ENCODE data around the gene IQCN.

IQCN gene

DNA sequence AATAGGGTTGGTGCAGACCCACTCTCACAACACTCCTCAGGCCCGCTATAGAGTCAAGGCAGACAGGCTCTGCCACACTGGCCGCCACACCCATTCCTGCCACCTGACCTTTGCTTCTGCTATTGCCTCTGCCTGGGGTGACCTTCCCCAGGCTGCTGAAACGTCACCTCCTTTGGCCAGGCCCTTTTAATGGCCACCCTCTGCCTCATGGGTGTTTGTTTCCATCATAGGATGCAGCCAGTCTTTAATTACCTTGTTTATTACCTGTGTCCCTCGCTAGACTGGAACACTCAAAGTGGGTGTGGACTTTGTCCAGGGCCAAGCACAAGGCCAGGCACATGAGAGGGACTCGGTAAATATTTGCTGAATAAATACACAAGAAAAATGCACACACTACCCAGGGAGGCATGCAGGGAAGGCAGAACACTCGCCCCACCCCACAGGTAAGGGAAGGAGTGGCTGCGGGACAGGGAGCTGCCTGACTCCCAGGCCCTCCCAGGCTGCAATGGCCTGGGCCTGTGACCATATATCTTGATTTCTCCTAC is 45.4 kb upstream of the IQCN start (continued):
- TF ChIP-seq, protein P1, sequence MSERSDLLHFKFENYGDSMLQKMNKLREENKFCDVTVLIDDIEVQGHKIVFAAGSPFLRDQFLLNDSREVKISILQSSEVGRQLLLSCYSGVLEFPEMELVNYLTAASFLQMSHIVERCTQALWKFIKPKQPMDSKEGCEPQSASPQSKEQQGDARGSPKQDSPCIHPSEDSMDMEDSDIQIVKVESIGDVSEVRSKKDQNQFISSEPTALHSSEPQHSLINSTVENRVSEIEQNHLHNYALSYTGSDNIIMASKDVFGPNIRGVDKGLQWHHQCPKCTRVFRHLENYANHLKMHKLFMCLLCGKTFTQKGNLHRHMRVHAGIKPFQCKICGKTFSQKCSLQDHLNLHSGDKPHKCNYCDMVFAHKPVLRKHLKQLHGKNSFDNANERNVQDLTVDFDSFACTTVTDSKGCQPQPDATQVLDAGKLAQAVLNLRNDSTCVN (tag by site-specific recombination; optimal IDR thresholded peaks at IDR 0.05) = no peak
- TF ChIP-seq, protein P2, sequence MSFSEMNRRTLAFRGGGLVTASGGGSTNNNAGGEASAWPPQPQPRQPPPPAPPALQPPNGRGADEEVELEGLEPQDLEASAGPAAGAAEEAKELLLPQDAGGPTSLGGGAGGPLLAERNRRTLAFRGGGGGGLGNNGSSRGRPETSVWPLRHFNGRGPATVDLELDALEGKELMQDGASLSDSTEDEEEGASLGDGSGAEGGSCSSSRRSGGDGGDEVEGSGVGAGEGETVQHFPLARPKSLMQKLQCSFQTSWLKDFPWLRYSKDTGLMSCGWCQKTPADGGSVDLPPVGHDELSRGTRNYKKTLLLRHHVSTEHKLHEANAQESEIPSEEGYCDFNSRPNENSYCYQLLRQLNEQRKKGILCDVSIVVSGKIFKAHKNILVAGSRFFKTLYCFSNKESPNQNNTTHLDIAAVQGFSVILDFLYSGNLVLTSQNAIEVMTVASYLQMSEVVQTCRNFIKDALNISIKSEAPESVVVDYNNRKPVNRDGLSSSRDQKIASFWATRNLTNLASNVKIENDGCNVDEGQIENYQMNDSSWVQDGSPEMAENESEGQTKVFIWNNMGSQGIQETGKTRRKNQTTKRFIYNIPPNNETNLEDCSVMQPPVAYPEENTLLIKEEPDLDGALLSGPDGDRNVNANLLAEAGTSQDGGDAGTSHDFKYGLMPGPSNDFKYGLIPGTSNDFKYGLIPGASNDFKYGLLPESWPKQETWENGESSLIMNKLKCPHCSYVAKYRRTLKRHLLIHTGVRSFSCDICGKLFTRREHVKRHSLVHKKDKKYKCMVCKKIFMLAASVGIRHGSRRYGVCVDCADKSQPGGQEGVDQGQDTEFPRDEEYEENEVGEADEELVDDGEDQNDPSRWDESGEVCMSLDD (tag by site-specific recombination; IDR thresholded peaks at IDR 0.05) = no peak
- no peak for TF ChIP-seq ZNF777 (tag by site-specific recombination; IDR thresholded peaks at IDR 0.05; ENCODE audit: borderline replicate concordance)
- peak; percentile 69 for TF ChIP-seq ZNF10 (tag by site-specific recombination; IDR thresholded peaks at IDR 0.05)
- TF ChIP-seq, protein P3, sequence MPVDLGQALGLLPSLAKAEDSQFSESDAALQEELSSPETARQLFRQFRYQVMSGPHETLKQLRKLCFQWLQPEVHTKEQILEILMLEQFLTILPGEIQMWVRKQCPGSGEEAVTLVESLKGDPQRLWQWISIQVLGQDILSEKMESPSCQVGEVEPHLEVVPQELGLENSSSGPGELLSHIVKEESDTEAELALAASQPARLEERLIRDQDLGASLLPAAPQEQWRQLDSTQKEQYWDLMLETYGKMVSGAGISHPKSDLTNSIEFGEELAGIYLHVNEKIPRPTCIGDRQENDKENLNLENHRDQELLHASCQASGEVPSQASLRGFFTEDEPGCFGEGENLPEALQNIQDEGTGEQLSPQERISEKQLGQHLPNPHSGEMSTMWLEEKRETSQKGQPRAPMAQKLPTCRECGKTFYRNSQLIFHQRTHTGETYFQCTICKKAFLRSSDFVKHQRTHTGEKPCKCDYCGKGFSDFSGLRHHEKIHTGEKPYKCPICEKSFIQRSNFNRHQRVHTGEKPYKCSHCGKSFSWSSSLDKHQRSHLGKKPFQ (tag by site-specific recombination; IDR thresholded peaks at IDR 0.05) = no peak
- TF ChIP-seq ZNF623 (tag by site-specific recombination; IDR thresholded peaks at IDR 0.05) = peak; percentile 45
- no peak for TF ChIP-seq ZNF366 (tag by site-specific recombination; conservative IDR thresholded peaks at IDR 0.05)
- no peak for TF ChIP-seq ZNF302 (tag by site-specific recombination; IDR thresholded peaks at IDR 0.05; ENCODE audit: low read depth)
- TF ChIP-seq ZNF169 (tag by site-specific recombination; IDR thresholded peaks at IDR 0.05) = no peak
- no peak for TF ChIP-seq ZNF707 (tag by site-specific recombination; IDR thresholded peaks at IDR 0.05)
- TF ChIP-seq ZNF664 (tag by site-specific recombination; IDR thresholded peaks at IDR 0.05) = no peak
- TF ChIP-seq, protein P4, sequence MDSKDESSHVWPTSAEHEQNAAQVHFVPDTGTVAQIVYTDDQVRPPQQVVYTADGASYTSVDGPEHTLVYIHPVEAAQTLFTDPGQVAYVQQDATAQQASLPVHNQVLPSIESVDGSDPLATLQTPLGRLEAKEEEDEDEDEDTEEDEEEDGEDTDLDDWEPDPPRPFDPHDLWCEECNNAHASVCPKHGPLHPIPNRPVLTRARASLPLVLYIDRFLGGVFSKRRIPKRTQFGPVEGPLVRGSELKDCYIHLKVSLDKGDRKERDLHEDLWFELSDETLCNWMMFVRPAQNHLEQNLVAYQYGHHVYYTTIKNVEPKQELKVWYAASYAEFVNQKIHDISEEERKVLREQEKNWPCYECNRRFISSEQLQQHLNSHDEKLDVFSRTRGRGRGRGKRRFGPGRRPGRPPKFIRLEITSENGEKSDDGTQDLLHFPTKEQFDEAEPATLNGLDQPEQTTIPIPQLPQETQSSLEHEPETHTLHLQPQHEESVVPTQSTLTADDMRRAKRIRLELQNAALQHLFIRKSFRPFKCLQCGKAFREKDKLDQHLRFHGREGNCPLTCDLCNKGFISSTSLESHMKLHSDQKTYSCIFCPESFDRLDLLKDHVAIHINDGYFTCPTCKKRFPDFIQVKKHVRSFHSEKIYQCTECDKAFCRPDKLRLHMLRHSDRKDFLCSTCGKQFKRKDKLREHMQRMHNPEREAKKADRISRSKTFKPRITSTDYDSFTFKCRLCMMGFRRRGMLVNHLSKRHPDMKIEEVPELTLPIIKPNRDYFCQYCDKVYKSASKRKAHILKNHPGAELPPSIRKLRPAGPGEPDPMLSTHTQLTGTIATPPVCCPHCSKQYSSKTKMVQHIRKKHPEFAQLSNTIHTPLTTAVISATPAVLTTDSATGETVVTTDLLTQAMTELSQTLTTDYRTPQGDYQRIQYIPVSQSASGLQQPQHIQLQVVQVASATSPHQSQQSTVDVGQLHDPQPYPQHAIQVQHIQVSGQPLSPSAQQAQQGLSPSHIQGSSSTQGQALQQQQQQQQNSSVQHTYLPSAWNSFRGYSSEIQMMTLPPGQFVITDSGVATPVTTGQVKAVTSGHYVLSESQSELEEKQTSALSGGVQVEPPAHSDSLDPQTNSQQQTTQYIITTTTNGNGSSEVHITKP (tag by site-specific recombination; IDR thresholded peaks at IDR 0.05) = no peak
- 0 out of 2 replicates have a peak, but pooled peaks have one; percentile 11 for TF ChIP-seq ZNF341 (tag by site-specific recombination; IDR thresholded peaks at IDR 0.05; ENCODE audit: low read depth)
- no peak for TF ChIP-seq ZNF776 (tag by site-specific recombination; IDR thresholded peaks at IDR 0.05; ENCODE audit: borderline replicate concordance)

DNA sequence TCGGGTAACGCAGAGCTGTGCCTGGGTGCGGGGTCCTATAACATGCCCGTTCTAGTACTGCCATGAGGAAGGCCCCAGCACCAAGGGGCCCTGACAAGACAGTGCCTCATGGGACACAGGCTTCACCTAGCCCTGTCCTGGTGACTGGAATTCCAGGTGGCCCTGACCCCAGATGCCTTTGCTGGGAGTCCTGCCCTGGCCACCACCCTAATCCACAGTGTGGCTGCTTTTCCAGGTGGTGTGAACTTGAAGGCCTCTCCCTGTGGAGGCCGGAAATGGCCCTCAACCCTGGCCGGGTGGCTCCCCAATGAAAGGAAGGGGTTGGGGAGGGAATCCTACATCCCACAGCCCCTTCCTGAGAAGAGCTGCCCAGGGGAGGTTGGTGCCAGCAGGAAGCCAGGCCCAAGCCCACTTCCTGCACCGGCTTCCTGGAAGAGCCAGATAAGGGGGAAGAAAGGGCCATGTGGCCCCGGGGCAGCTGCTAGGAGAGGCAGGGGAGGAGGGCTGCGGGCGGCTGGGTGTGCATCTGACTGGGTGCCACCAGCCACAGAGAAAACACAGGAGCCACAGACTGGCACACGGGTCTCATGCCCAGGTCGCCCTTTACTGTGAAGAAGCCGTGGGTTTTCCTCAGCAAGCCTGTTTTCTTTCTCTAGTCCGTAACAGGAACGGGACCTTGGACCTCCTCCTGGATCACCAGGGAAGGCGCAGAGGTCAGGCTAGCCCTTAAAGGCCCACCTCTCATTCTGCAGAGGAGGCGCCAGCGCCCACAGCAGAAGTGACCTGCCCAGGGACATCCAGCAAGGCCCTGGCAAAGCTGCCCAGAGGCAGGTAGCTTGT is 43.9 kb upstream of the IQCN start:
- Histone ChIP-seq H3K9me3 (ENCODE audit: control insufficient read depth, insufficient read depth, low read depth, low read length) (no peaks in the 10 kb centered on the region), H3K4me1 (ENCODE audit: control insufficient read depth, insufficient read depth, low read length) (0 out of 2 replicates have a peak, but pooled peaks cover 4% of the 10 kb centered on the region), H3K27ac (ENCODE audit: extremely low read depth, low read depth, low read length) (no peak overlapping the region), H3K4me3 (ENCODE audit: low read depth, low read length) (no peak overlapping the region), H3K36me3 (ENCODE audit: control insufficient read depth in 2 of 2, insufficient read depth in 1 of 2, low read length in 2 of 2) (peaks cover 4 to 43% of the 10 kb centered on the region in 2 experiments; a peak in 2 of 3 replicates)
- CTCF ChIA-PET = interaction anchor here (0.6 to 7.6 kb wide), 4 partner anchors 10 to 59 kb away, joined by 3 to 114 read pairs (median 7); partner anchors contain the start of gene JUND
- POLR2A ChIA-PET = interaction anchor here (0.7 to 4.5 kb wide), 5 partner anchors 13 to 1013 kb away, joined by 3 to 49 read pairs (median 3); partner anchors contain the start of gene JUND
- peak; percentile 52; the same call in 1 of the 2 replicates for TF ChIP-seq ZNF600 (tag by site-specific recombination; IDR thresholded peaks at IDR 0.05)
- TF ChIP-seq ZNF274 (IDR thresholded peaks at IDR 0.05; ENCODE audit: low read length) = no peak
- no peak for TF ChIP-seq ZNF274 (tag by site-specific recombination; IDR thresholded peaks at IDR 0.05; ENCODE audit: borderline replicate concordance)
- TF ChIP-seq ZNF501 (tag by site-specific recombination; IDR thresholded peaks at IDR 0.05) = no peak
- TF ChIP-seq ZIC2 (tag by site-specific recombination; IDR thresholded peaks at IDR 0.05) = peak; percentile 43
- no peak for TF ChIP-seq ZNF843 (tag by site-specific recombination; IDR thresholded peaks at IDR 0.05)
- TF ChIP-seq, protein P5, sequence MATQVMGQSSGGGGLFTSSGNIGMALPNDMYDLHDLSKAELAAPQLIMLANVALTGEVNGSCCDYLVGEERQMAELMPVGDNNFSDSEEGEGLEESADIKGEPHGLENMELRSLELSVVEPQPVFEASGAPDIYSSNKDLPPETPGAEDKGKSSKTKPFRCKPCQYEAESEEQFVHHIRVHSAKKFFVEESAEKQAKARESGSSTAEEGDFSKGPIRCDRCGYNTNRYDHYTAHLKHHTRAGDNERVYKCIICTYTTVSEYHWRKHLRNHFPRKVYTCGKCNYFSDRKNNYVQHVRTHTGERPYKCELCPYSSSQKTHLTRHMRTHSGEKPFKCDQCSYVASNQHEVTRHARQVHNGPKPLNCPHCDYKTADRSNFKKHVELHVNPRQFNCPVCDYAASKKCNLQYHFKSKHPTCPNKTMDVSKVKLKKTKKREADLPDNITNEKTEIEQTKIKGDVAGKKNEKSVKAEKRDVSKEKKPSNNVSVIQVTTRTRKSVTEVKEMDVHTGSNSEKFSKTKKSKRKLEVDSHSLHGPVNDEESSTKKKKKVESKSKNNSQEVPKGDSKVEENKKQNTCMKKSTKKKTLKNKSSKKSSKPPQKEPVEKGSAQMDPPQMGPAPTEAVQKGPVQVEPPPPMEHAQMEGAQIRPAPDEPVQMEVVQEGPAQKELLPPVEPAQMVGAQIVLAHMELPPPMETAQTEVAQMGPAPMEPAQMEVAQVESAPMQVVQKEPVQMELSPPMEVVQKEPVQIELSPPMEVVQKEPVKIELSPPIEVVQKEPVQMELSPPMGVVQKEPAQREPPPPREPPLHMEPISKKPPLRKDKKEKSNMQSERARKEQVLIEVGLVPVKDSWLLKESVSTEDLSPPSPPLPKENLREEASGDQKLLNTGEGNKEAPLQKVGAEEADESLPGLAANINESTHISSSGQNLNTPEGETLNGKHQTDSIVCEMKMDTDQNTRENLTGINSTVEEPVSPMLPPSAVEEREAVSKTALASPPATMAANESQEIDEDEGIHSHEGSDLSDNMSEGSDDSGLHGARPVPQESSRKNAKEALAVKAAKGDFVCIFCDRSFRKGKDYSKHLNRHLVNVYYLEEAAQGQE (tag by site-specific recombination; IDR thresholded peaks at IDR 0.05) = no peak
- peak; percentile 75 for TF ChIP-seq ZNF341 (tag by site-specific recombination; IDR thresholded peaks at IDR 0.05; ENCODE audit: low read depth)
